Neural progenitor cell (in vitro differentiated cells): ENCODE results near the gene JAKMIP3. TPM values are rescaled to one million over a fixed set of nuclear protein-coding genes. Genes with fewer than 3 reads are reported as not detected.

Source experiments
- DNase-seq: peaks from one replicate; pipeline ENCODE4 v3.0.0-alpha.2; 2016; ENCODE audit warnings: low spot score
- H2AFZ ChIP-seq: fragments of 200-600 bp; sonication (generic); replicated peaks from 2 replicates; pipeline ENCODE4 v1.6.1; 2016; ENCODE audit warnings: antibody characterized with exemption
- H3F3A ChIP-seq: fragments of 200-600 bp; sonication (generic); 2 replicates; pipeline ENCODE4 v1.6.1; 2016; ENCODE audit warnings: antibody characterized with exemption, low read depth
- H3K27ac ChIP-seq: fragments of 200-600 bp; sonication (generic); 2 replicates; pipeline ENCODE4 v1.5.1; 2016; ENCODE audit warnings: mild to moderate bottlenecking
- H3K27me3 ChIP-seq: fragments of 200-600 bp; sonication (generic); 2 replicates; pipeline ENCODE4 v1.6.1; 2016; ENCODE audit warnings: mild to moderate bottlenecking, moderate library complexity
- H3K36me3 ChIP-seq: fragments of 200-600 bp; sonication (generic); 2 replicates; pipeline ENCODE4 v1.5.1; 2016
- H3K4me1 ChIP-seq: fragments of 200-600 bp; sonication (generic); 2 replicates; pipeline ENCODE4 v1.6.1; 2016; ENCODE audit warnings: mixed run types
- H3K4me2 ChIP-seq: fragments of 200-600 bp; sonication (generic); 2 replicates; pipeline ENCODE4 v1.6.1; 2016
- H3K4me3 ChIP-seq: fragments of 200-600 bp; sonication (generic); 2 replicates; pipeline ENCODE4 v1.5.1; 2016
- H3K79me2 ChIP-seq: fragments of 200-600 bp; sonication (generic); 2 replicates; pipeline ENCODE4 v1.6.1; 2016; ENCODE audit warnings: low read depth
- H3K9ac ChIP-seq: fragments of 200-600 bp; sonication (generic); 2 replicates; pipeline ENCODE4 v1.6.1; 2016
- H3K9me3 ChIP-seq: fragments of 200-600 bp; sonication (generic); 2 replicates; pipeline ENCODE4 v1.5.1; 2016; ENCODE audit warnings: low read depth
- H4K20me1 ChIP-seq: fragments of 200-600 bp; sonication (generic); 2 replicates; pipeline ENCODE4 v1.6.1; 2016; ENCODE audit warnings: low read depth
- H3K27ac Mint-ChIP-seq: 3 replicates; pipeline ENCODE4 v1.8.0; 2021; ENCODE audit warnings: mixed read lengths
- H3K27me3 Mint-ChIP-seq: 2 replicates; pipeline ENCODE4 v1.8.0; 2022; ENCODE audit warnings: low read depth, mild to moderate bottlenecking, inconsistent platforms, moderate library complexity, mixed read lengths; ENCODE audit not compliant: insufficient read depth
- H3K36me3 Mint-ChIP-seq: 3 replicates; pipeline ENCODE4 v1.8.0; 2021; ENCODE audit warnings: mixed read lengths
- H3K4me1 Mint-ChIP-seq: 3 replicates; pipeline ENCODE4 v1.8.0; 2021; ENCODE audit warnings: mixed read lengths
- H3K4me3 Mint-ChIP-seq: 3 replicates; pipeline ENCODE4 v1.8.0; 2021; ENCODE audit warnings: mild to moderate bottlenecking, moderate library complexity, mixed read lengths
- H3K9me3 Mint-ChIP-seq: 3 replicates; pipeline ENCODE4 v1.8.0; 2020; ENCODE audit warnings: mixed read lengths
- EZH2 ChIP-seq: fragments of 200-600 bp; sonication (generic); IDR thresholded peaks from 2 replicates; pipeline ENCODE4 v1.6.1; 2017; ENCODE audit warnings: antibody characterized with exemption, mild to moderate bottlenecking, moderate library complexity
- EZH2phosphoT487 ChIP-seq: fragments of 200-600 bp; sonication (generic); IDR thresholded peaks from 2 replicates; pipeline ENCODE4 v1.6.1; 2017; ENCODE audit warnings: antibody characterized with exemption
- total RNA-seq: library from RNA; depleted of rRNA; stranded (reverse); fragments of >200 nt; gene quantifications from 2 replicates; pipeline ENCODE4 v1.2.3, GENCODE V29; 2015; ENCODE audit warnings: low replicate concordance
- TF ChIP-seq, protein P1 (sequence below): fragments of 200-600 bp; sonication (generic); IDR thresholded peaks from 2 replicates; pipeline ENCODE4 v1.5.1; 2017; ENCODE audit warnings: antibody characterized with exemption, mild to moderate bottlenecking

JAKMIP3 gene
- total RNA-seq, 1 donor from 2014 or later: 0.37 TPM

DNA sequence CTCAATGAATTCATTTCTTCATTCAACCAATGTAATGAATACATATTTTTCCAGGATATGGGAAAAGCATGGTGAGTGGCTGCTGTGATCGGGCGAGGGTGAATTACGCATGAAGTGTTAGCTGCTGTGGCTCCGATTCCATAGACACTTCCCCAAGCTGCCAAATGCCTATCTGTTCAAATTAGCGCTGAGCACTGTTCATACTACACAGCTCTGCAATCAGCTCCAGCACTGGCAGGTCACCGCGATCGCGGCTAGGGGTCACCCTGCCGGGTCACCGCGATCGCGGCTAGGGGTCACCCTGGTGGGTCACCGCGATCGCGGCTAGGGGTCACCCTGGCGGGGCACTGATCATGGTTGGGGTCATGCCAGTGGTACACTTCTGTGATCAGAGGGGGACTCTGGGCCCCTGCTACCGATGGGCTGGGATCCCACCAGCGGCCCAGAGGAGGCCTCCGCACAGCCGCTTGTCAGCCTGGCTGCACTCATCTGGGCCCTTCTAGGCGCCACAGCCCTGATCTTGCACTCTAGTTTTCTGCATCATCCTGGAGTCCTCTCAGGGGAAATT, 49.3 kb downstream of the JAKMIP3 start:
- peaks cover 6% of the 10 kb centered on the region for H3K27me3 Mint-ChIP-seq
- H3K4me1 Mint-ChIP-seq: peaks cover 11% of the 10 kb centered on the region
- Histone ChIP-seq H3K9me3 (no peaks in the 10 kb centered on the region), H3K79me2 (no peaks in the 10 kb centered on the region), H2AFZ (no peak overlapping the region), H3K4me2 (no peak overlapping the region), H3K36me3 (no peaks in the 10 kb centered on the region), H3K27me3 (no peaks in the 10 kb centered on the region), H3K9ac (no peak overlapping the region), H3F3A (no peaks in the 10 kb centered on the region), H4K20me1 (no peaks in the 10 kb centered on the region), H3K4me3 (no peak overlapping the region), H3K27ac (no peak overlapping the region), H3K4me1 (peaks cover 3% of the 10 kb centered on the region)
- DNase-seq: no peak
- H3K36me3 Mint-ChIP-seq: no peaks in the 10 kb centered on the region
- H3K4me3 Mint-ChIP-seq: no peak overlapping the region
- TF ChIP-seq EZH2phosphoT487 (no peak), EZH2 (no peak)
- TF ChIP-seq, protein P1, sequence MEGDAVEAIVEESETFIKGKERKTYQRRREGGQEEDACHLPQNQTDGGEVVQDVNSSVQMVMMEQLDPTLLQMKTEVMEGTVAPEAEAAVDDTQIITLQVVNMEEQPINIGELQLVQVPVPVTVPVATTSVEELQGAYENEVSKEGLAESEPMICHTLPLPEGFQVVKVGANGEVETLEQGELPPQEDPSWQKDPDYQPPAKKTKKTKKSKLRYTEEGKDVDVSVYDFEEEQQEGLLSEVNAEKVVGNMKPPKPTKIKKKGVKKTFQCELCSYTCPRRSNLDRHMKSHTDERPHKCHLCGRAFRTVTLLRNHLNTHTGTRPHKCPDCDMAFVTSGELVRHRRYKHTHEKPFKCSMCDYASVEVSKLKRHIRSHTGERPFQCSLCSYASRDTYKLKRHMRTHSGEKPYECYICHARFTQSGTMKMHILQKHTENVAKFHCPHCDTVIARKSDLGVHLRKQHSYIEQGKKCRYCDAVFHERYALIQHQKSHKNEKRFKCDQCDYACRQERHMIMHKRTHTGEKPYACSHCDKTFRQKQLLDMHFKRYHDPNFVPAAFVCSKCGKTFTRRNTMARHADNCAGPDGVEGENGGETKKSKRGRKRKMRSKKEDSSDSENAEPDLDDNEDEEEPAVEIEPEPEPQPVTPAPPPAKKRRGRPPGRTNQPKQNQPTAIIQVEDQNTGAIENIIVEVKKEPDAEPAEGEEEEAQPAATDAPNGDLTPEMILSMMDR: no peak
- H3K9me3 Mint-ChIP-seq: no peaks in the 10 kb centered on the region
- no peak overlapping the region for H3K27ac Mint-ChIP-seq

Other genes with a start within 250 kb of the JAKMIP3 start
- 28.1 and 31.2 TPM in 2 replicates for gene PPP2R2D, start 164.9 kb upstream of the JAKMIP3 start, total RNA-seq
- 256 and 312 TPM in 2 replicates for gene BNIP3, start 84.0 kb upstream of the JAKMIP3 start, total RNA-seq
- 17.7 and 28.1 TPM in 2 replicates for gene DPYSL4, start 121.0 kb downstream of the JAKMIP3 start, total RNA-seq
- gene STK32C, start 242.0 kb downstream of the JAKMIP3 start, total RNA-seq: 2.5 and 13.5 TPM in 2 replicates